ENCODE results near the gene TLE5. TPM values are rescaled to one million over a fixed set of nuclear protein-coding genes. Genes with fewer than 3 reads are reported as not detected.
A peak's percentile ranks its signal among the peaks of the same experiment; 100 is the strongest.

TLE5 gene
- total RNA-seq, 4 donors from 2014 or later = 339 to 403 (median 382) TPM

- WGBS = 11% methylated on average over 16 of the region's 40 CpGs
- H3K27ac ChIP-seq = peak overlapping the region; percentile 56
- H3K4me3 ChIP-seq = peak overlapping the region; percentile 66
- TF ChIP-seq POLR2A (IDR thresholded peaks at IDR 0.05) = no peak
- no peak for TF ChIP-seq POLR2AphosphoS5 (IDR thresholded peaks at IDR 0.05)
- TF ChIP-seq CTCF (IDR thresholded peaks at IDR 0.05) = no peak
- TF ChIP-seq EP300 (IDR thresholded peaks at IDR 0.05) = no peak
- no peaks in the 10 kb centered on the region for H3K36me3 ChIP-seq
- H3K27me3 ChIP-seq = no peaks in the 10 kb centered on the region
- H3K4me1 ChIP-seq = peaks cover 20% of the 10 kb centered on the region
- no peak for DNase-seq (ENCODE audit: low spot score in 2 of 2)
- no peaks in the 10 kb centered on the region for H3K9me3 ChIP-seq
Measured at GRCh38 chr19:3028305-3029064, 33.8 kb downstream of the TLE5 start.

GRCh38 chr19:3027981-3028304 is 34.4 kb downstream of the TLE5 start:
- Histone ChIP-seq H3K27me3 (no peaks in the 10 kb centered on the region), H3K4me1 (peaks cover 20% of the 10 kb centered on the region), H3K4me3 (peak overlapping the region; percentile 66), H3K9me3 (no peaks in the 10 kb centered on the region), H3K27ac (no peak overlapping the region), H3K36me3 (no peaks in the 10 kb centered on the region)
- no peak for TF ChIP-seq POLR2A (IDR thresholded peaks at IDR 0.05)
- no peak for TF ChIP-seq CTCF (IDR thresholded peaks at IDR 0.05)
- TF ChIP-seq EP300 (IDR thresholded peaks at IDR 0.05) = no peak
- TF ChIP-seq POLR2AphosphoS5 (IDR thresholded peaks at IDR 0.05) = no peak
- no peak for DNase-seq (ENCODE audit: low spot score in 2 of 2)
- WGBS = 69% methylated on average over 8 of the region's 9 CpGs

GRCh38 chr19:3027292-3027691 is 35.0 kb downstream of the TLE5 start:
- TF ChIP-seq CTCF (IDR thresholded peaks at IDR 0.05) (no peak), POLR2AphosphoS5 (IDR thresholded peaks at IDR 0.05) (no peak), EP300 (IDR thresholded peaks at IDR 0.05) (no peak), POLR2A (IDR thresholded peaks at IDR 0.05) (no peak)
- no peak overlapping the region for H3K4me3 ChIP-seq
- H3K9me3 ChIP-seq = no peaks in the 10 kb centered on the region
- peaks cover 20% of the 10 kb centered on the region for H3K4me1 ChIP-seq
- no peak for DNase-seq (ENCODE audit: low spot score in 2 of 2)
- H3K27me3 ChIP-seq = no peaks in the 10 kb centered on the region
- 92% methylated on average over 2 of the region's 2 CpGs for WGBS
- no peak overlapping the region for H3K27ac ChIP-seq
- no peaks in the 10 kb centered on the region for H3K36me3 ChIP-seq

GRCh38 chr19:3026768-3027167 is 35.5 kb downstream of the TLE5 start:
- no peak for DNase-seq (ENCODE audit: low spot score in 2 of 2)
- TF ChIP-seq POLR2AphosphoS5 (IDR thresholded peaks at IDR 0.05) = no peak
- TF ChIP-seq POLR2A (IDR thresholded peaks at IDR 0.05) = no peak
- no peak for TF ChIP-seq EP300 (IDR thresholded peaks at IDR 0.05)
- no peak for TF ChIP-seq CTCF (IDR thresholded peaks at IDR 0.05)
- H3K27ac ChIP-seq = no peak overlapping the region
- no peaks in the 10 kb centered on the region for H3K27me3 ChIP-seq
- H3K4me1 ChIP-seq = peaks cover 20% of the 10 kb centered on the region
- 100% methylated on average over 1 of the region's 1 CpG for WGBS
- no peaks in the 10 kb centered on the region for H3K36me3 ChIP-seq
- no peaks in the 10 kb centered on the region for H3K9me3 ChIP-seq
- H3K4me3 ChIP-seq = no peak overlapping the region

- DNase-seq (ENCODE audit: low spot score in 2 of 2) = no peak
- Histone ChIP-seq H3K9me3 (no peaks in the 10 kb centered on the region), H3K36me3 (no peaks in the 10 kb centered on the region), H3K4me1 (peaks cover 20% of the 10 kb centered on the region), H3K4me3 (no peak overlapping the region), H3K27me3 (no peaks in the 10 kb centered on the region), H3K27ac (no peak overlapping the region)
- no peak for TF ChIP-seq EP300 (IDR thresholded peaks at IDR 0.05)
- TF ChIP-seq POLR2AphosphoS5 (IDR thresholded peaks at IDR 0.05) = no peak
- TF ChIP-seq CTCF (IDR thresholded peaks at IDR 0.05) = no peak
- TF ChIP-seq POLR2A (IDR thresholded peaks at IDR 0.05) = no peak
- 87% methylated on average over 3 of the region's 9 CpGs for WGBS
Measured at GRCh38 chr19:3025549-3025886, 36.8 kb downstream of the TLE5 start.

Measured in suprapubic skin (tissue), 4 donors.